ENCODE data around the gene PITHD1. TPM values are rescaled to one million over a fixed set of nuclear protein-coding genes. Genes with fewer than 3 reads are reported as not detected.

The PITHD1 gene
- polyA plus RNA-seq, 2 of the 4 experiments (the other 2 are of a cell fraction): 25.4 to 41.0 TPM

- TF ChIP-seq RNF2 (IDR thresholded peaks at IDR 0.05; ENCODE audit: borderline replicate concordance, low read depth) (no peak), RARB (CRISPR knock-in tag; IDR thresholded peaks at IDR 0.05) (no peak), NFE2L2 (conservative IDR thresholded peaks at IDR 0.05; ENCODE audit: low read length) (no peak), RAD21 (conservative IDR thresholded peaks at IDR 0.05 in 1 of 2, IDR thresholded peaks at IDR 0.05 in 1 of 2) (no peak), HES2 (IDR thresholded peaks at IDR 0.05) (no peak), ATOH8 (CRISPR knock-in tag; IDR thresholded peaks at IDR 0.05; ENCODE audit: low read depth) (no peak), E2F6 (IDR thresholded peaks at IDR 0.05; ENCODE audit: borderline replicate concordance, low read depth) (no peak), GATA3 (IDR thresholded peaks at IDR 0.05; ENCODE audit: borderline replicate concordance) (no peak)
- FAIRE-seq (no peak), ATAC-seq (no peak), DNase-seq (ENCODE audit: low read depth in 1 of 2, low spot score in 1 of 2) (no peak)
- Histone ChIP-seq H3K4me1 (no peaks in the 10 kb centered on the region), H3K27ac (no peak overlapping the region), H3K4me3 (no peak overlapping the region), H3K9me3 (no peaks in the 10 kb centered on the region), H3K4me2 (no peak overlapping the region)
- POLR2A ChIA-PET: no interaction called here
- CTCF ChIA-PET: interaction anchor here (0.8 to 8.4 kb wide), 2 partner anchors 8 to 16 kb away, joined by 3 to 57 read pairs; no protein-coding TSS in a partner anchor
- 84% methylated on average over 3 of the region's 3 CpGs for WGBS (ENCODE audit: missing lambda C conversion rate)
These were observed 39.4 kb downstream of the PITHD1 start for GRCh38 chr1:23817633-23818032.

GRCh38 chr1:23823767-23824166 lies 45.5 kb downstream of the PITHD1 start:
- DNase-seq (ENCODE audit: low read depth in 1 of 2, low spot score in 1 of 2) (no peak), ATAC-seq (no peak), FAIRE-seq (no peak)
- POLR2A ChIA-PET: interaction anchor here (0.6 to 1.1 kb wide), 2 partner anchors 15 to 21 kb away, joined by 3 to 4 read pairs; no protein-coding TSS in a partner anchor
- TF ChIP-seq HDAC2 (IDR thresholded peaks at IDR 0.05) (no peak), BHLHE40 (IDR thresholded peaks at IDR 0.05; ENCODE audit: low read depth, low read length) (no peak), ZSCAN20 (CRISPR knock-in tag; IDR thresholded peaks at IDR 0.05) (no peak), ATOH8 (CRISPR knock-in tag; IDR thresholded peaks at IDR 0.05; ENCODE audit: low read depth) (no peak), HOXA7 (CRISPR knock-in tag; IDR thresholded peaks at IDR 0.05) (no peak), PBX3 (IDR thresholded peaks at IDR 0.05) (no peak), RFX5 (IDR thresholded peaks at IDR 0.05) (no peak), GATA3 (IDR thresholded peaks at IDR 0.05; ENCODE audit: borderline replicate concordance) (no peak), JUNB (IDR thresholded peaks at IDR 0.05) (no peak), TP53 (CRISPR knock-in tag; IDR thresholded peaks at IDR 0.05) (no peak), ZFP36 (IDR thresholded peaks at IDR 0.05; ENCODE audit: borderline replicate concordance, partially characterized antibody) (no peak), MYC (IDR thresholded peaks at IDR 0.05; ENCODE audit: borderline replicate concordance, low read length) (no peak), PHF8 (IDR thresholded peaks at IDR 0.05; ENCODE audit: borderline replicate concordance, low read depth) (no peak), ELK1 (IDR thresholded peaks at IDR 0.05; ENCODE audit: low read depth, low read length) (no peak), JUN (IDR thresholded peaks at IDR 0.05) (no peak), USF2 (IDR thresholded peaks at IDR 0.05) (no peak), CHD4 (IDR thresholded peaks at IDR 0.05; ENCODE audit: borderline replicate concordance) (no peak), TFCP2L1 (CRISPR knock-in tag; IDR thresholded peaks at IDR 0.05) (no peak)
- no peak overlapping the region for H3K27ac ChIP-seq
- peak overlapping the region; percentile 82; the same call in 2 of the 3 replicates for H3K4me2 ChIP-seq
- no peak overlapping the region for H3K4me3 ChIP-seq
- H3K9me3 ChIP-seq: no peaks in the 10 kb centered on the region
- H3K4me1 ChIP-seq: no peaks in the 10 kb centered on the region; the same call in 2 of the 3 replicates
- WGBS (ENCODE audit: missing lambda C conversion rate): 90% methylated on average over 7 of the region's 7 CpGs
- CTCF ChIA-PET: interaction anchor here (0.9 to 8.4 kb wide), 3 partner anchors 14 to 32 kb away, joined by 4 to 57 read pairs (median 6); no protein-coding TSS in a partner anchor
